HG03280 (cell line): ENCODE measurements around the gene F12.
"Not testable (repeated sequence)": the region's sequence is repeated elsewhere in the genome, so short reads cannot be mapped to it uniquely, and the experiment has no call there.

ENCODE experiments used
- ATAC-seq: cut with Tn5 transposase; IDR thresholded peaks from one replicate; pipeline ENCODE4 v1.9.1; 2021; ENCODE audit warnings: mild to moderate bottlenecking, moderate library complexity; ENCODE audit not compliant: unreplicated experiment

The F12 gene

DNA sequence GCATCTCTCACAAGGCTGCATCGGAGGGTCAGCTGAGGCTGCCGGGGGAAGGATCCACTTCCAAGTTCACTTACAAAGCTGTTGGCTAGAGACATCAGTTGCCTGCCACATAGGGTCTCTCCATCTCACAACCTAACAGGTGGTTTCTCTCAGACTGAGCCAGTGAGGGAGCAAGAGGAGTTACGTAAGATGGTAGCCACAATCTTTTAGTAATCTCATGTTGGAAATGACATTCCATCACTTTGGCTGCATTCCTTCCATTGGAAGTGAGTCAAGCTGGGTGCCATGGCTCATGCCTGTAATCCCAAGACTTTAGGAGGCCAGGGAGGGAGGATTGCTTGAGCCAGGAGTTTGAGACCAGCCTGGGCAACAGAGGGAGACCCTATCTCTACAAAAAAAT is 9.7 kb upstream of the F12 start:
- no peak for ATAC-seq

DNA sequence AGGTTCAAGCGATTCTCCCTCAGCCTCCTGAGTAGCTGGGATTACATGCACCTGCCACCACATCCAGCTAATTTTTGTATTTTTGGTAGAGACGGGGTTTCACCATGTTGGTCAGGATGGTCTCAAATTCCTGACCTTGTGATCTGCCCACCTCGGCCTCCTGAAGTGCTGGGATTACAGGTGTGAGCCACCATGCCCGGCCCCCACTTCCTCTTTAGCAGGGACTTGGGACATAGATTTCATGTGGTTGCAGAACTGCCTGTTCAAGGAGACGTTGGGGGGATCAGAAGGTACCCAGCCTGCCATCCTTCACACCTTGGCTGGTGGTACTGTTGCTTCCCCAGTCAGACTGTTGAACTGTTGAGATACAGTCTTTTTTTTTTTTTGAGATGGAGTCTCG is 7.7 kb upstream of the F12 start:
- ATAC-seq: not testable (repeated sequence)

DNA sequence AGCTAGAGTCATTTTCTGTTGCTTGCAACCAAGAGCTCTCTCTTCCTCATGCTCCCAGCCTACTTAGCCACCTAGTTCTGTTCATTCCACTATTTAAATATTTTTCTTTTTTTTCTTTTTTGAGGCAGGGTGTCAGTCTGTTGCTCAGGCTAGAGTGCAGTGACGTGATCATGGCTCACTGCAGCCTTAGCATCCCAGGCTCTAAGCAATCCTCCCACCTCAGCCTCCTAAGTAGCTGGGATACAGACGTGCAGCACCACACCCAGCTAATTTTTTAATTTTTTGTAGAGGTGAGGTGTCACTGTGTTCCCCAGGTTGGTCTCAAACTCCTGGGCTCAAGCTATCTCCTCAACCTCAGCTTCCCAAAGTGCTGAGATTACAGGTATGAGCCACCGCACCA is 5.1 kb upstream of the F12 start:
- ATAC-seq: no peak

DNA sequence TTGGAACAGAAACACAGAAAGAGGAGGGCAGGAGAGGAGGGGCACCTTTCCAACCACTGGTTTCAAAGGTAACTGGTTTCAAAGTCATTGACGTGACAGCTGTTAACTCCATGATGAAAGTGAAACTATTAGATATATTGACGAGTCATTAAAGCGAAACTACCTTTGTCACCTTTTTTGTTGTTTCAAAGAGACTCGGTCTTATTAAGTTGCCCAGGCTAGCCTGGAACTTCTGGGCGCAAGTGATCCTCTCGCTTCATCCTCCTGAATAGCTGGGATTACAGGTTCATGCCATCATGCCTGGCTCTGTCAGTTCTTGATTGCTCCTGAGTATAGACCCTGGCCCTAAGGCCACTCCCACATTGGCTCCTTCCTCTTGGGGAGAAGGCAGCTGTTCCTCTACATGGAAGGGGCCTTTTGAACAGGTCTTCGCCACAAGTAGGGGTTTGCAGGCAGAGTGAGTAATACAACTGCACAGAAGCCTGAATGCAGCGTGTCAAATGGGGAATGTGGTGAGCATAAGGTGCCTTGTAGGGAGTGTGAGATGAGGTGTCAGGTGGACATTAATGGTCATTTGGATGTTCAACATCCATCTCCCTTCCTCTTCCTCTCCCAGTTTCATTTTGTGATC is 3.4 kb upstream of the F12 start:
- peak; percentile 74 for ATAC-seq

DNA sequence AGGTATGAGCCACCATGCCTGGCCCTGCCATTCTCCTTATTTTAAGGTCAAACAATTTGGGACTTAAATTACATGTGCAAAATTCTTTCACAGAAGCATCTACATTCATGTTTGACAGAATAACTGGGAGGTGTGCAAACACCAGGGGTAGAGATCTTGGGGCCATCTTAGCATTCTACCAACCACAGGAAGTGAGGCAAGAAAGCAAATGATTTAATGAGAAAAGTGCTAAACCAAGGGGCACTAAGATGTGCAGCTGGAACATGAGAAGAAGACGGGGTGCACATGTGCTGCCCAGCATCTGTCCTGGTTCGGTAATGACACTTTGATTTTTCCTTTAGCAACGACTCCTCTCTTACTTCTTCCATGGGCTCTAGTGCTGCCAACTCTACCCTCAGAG is 1.2 kb upstream of the F12 start:
- no peak for ATAC-seq

DNA sequence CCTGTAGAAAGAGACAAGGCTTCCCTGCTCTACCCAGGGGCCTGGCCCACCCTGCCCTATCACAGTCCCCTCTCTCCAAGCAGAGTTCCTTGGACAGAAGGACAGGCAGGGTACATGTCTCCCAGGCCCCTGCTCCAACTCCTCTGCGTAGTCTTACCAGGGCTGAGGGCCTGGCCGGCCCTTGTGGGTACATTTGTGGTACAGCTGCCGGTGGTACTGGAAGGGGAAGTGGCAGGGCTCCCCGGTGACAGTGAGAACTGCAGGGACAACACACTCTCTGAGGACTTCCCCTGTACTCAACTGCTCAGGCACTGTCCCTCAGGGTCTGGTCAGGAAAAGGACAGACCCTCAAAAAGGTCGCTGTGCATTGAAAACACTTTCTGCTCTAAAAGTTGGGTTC is 3.6 kb downstream of the F12 start:
- ATAC-seq: no peak

DNA sequence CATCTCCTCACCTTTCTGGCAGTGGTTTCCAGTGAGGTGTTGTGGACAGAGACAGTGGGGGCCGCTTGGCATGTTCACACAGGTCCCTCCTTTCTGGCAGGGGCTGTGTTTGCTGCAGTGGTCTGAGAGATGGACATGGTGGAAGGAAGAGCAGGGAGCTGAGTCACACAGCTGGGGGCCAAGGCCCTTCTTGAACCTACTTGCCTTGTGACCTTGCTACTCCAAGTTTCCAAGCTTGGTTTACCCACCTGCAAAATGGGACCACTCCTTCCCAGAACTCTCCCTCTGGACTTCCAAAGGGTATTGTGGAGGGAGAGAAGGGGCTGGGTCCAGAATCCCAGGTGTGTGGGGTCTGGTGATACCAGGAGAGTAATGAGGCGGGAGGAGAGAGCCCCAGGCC is 4.1 kb downstream of the F12 start:
- ATAC-seq: no peak

DNA sequence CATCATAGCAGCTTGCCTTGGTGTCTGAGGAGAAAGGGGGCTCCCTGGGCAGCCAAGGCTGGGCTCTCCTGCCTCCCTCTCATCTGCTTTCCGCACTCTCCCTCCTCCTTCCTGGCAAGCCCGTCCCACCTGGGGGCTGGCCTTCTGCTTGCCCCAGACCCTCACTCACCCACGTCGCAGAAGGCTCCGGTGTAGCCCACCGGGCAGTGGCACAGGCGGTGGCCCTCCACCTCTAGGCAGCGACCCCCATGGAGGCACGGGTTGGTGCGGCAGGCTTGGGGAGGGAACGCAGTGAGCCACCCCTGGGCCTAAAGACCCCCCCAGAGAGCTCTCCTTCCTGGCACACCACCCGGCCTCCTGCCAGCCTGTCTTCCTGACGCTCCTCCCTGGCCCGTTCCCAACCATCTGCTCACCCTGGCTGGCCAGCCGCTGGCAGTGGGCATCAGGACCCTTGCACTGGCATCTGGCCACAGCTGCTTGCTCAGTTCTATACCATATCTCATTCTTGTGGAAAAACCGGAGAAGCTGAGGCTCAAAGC is 4.7 kb downstream of the F12 start:
- no peak for ATAC-seq

DNA sequence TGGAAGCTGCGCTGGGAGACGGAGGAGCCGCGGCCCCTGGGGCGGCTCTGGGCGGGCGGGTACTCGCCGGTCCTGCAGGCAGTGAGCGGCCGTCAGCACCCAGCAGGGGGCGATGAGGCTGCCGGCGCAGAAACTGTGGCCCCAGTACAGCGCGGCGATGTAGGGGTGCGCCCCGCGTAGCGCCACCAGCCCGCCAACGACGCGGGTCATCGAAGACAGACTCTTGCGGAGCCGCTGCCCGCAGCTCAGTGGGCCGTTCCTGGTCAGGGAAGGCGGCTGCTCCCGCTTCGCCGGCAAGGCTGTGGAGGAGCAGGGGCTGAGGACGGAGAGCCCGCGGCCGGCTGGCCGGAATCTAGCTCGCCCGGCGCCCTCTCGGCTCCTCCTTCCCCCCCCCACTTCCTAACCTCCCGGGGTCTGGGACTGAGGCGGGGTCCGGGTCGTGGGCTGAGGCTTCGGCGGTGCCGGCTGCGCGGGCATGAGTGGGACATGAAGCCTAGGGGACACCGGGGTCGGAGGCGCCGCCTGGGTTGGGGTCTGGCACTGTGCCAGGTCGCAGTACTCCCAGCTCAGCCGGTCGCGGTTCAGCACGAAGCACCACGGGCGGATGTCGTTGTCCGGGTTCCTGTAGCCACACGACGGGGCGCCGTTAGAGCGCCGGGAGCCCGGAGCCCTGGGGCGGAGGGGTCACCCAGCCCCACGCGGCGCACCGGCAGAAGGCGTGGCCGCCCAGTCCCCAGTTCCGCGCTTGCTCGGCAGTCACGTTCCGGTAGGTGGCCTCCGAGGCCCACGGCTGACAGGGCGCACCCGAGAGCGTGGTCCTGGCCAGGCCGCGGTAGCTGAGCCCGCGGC is 5.3 kb downstream of the F12 start:
- peak; percentile 82 for ATAC-seq

DNA sequence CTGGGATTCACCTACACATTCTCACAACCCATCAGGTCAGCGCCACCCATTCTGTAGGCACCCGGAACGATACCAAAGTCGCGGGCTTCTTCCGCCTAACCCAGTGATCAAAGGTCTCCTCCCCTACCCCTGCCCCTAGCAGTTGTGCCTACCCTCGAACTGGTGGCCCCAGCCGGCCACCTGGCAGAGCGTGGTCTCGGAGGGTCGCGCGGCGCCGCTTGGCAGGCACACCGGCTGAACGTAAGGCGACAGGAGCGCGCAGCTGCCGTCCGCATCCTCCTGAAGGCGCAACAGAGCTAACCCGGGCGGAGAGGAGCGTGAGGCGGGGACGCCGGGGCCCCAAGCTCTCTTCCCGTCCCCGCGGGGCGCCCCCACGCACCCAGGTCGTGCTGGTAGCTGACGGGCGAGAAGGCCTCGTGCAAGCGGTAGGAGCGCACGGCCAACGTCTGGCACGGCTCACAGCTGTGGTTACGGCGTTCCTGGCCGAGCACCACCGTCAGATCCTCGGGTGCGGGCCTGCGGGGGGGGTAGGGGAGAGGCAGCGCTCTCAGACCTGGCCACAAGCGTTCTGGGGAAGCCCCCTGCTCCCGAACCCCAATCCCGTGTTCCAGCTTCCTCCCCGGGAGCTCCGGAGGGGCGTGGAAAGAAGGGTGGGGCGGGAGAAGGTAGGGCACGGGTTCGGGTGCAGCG is 6.1 kb downstream of the F12 start:
- peak; percentile 17 for ATAC-seq

DNA sequence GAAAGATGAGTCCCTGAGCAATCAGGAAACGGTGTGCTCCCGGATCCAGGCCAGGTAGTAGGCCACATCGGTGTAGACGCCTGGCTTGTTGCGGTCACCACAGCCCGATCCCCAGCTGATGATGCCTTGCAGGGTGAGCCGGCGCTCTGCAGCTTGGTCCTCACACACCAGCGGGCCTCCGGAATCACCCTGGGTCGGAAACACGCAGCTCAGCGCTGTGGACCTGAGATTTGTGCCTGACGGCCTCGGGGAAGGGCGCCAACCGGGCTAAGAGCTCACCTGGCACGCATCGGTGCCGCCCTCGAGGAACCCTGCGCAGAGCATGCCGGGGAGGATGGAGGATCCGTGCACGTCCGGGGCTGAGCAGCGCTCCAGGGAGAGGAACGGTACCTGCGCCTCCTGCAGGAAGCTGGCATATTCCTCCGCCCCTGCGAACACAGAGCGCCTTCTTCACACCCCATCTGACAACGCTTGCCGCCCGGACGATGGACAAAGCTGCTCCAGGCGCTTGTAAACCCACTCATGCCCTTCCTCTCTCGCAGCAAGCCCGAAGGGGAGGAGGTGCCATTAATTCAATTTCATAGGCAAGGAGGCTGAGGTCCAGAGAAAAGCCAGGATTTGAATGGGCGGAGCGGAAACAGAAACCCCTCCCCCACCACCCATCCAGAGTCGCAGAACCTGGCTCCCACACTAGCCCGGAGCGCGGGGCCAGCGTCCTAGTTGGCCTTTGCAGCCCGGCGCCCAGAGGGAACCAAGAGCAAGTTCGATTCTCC is 6.9 kb downstream of the F12 start:
- no peak for ATAC-seq

DNA sequence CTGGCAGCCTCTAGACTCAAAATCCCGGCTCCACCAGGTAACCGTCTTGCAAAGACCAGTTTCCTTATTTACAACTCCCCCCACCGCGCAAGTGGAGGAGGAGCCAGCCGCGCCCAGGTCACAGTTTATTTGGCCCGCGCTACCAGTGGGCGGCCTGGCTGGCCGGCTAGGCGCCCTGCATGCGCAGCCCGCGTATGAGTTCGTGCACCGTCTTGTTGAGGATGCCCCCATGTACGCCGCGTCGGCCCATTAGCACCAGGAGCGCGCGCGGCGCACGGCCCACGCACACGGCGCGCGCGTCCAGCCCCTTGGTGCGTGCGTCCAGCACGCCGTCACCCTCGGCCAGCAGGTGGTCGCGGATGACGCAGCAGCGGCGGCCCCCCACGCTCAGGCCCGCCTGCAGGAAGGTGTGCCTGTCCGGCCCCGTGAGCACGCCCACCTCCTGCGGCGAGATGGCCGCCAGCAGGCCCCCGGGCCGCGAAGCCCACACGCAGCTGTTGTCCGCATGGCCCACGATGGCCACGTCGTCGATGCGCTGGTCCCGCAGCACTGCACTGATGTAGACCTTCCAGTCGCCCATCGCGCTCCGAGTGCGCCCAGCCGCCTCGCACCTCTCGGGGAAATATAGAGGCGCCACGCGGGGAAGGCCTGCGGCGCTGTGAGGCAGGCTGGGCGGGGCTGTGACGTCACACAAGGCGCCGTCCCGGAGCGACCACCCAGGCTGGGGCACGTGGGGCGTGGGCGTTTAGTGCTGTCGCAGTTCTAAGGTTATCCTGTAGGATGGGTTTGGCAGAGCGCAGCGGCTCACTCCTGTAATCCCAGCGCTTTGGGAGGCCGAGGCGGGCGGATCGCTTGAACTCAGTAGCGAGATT is 9.1 kb downstream of the F12 start, which contains the start of gene PFN3:
TSS of gene PFN3 (minus strand) at position 665 of the 872 bp plus-strand sequence. CDS start at position 580, 85 bp downstream.
- no peak for ATAC-seq

DNA sequence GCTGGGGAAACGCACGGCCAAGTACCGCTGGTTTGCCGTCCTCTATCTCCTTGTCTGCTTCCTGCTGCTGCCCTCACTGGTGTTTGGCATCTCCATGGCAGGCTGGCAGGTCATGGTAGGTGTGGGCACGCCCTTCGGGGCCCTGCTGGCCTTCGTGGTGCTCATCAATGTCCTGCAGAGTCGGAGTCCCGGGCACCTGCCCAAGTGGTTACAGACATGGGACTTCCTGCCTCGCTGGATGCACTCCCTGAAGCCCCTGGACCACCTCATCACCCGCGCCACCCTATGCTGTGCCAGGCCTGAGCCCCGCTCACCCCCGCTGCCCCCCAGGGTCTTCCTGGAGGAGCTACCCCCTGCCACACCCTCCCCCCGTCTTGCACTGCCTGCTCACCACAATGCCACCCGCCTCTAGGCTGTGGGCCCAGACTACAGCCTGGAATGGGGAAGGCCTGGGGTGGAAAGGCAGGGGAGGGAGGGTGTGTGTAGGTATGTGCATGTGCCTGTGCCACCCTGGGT is 11.4 kb downstream of the F12 start:
- no peak for ATAC-seq

DNA sequence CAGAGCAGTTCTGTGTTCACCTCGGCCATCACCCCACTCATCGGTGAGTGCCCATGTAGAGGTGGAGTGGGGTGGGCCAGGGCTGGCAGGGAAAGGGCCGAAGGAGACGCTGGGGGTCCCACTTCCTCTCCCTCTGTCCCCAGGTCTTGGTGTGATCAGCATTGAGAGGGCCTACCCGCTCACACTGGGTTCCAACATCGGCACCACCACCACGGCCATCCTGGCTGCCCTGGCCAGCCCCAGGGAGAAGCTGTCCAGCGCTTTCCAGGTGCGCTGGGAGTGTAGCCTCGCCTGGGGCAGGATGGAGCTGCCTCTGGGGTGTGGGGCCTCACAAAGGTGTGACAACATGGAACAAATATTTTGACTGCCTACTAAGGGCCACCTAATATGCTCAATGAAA is 12.6 kb downstream of the F12 start:
- ATAC-seq: no peak

DNA sequence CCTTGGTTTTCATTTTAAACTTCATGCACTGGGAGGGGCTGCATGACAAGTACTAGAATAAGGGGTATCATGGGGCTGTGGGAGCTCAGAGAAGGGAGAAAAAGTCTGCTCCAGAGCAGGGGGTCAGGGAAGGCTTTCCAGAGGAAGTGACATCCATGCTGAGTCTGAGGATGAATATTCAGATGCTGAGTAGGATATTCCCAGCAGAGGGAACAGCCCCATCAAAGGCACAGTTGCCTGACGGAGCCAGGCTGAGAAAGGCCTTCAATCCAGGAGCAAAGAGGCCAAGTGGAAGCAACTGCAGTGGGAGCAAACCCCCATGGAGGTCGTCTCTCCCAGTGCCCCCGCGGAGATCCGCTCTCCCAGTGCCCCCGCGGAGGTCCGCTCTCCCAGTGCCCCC is 13.3 kb downstream of the F12 start:
- no peak for ATAC-seq

DNA sequence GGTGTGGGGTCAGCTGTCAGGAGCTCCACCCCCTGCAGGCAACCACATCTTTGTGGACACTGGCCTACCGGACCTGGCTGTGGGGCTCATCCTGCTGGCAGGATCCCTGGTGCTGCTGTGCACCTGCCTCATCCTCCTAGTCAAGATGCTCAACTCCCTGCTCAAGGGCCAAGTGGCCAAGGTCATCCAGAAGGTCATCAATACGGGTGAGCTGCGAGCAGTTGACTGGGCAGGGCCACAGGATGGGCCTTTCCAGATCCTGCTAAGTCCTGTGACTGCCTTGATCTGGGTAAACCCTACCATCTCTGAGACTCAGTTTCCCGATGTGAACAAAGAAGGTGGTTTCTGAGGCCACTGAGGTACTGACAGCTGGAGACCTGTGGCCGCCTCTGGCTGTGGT is 15.4 kb downstream of the F12 start:
- no peak for ATAC-seq

DNA sequence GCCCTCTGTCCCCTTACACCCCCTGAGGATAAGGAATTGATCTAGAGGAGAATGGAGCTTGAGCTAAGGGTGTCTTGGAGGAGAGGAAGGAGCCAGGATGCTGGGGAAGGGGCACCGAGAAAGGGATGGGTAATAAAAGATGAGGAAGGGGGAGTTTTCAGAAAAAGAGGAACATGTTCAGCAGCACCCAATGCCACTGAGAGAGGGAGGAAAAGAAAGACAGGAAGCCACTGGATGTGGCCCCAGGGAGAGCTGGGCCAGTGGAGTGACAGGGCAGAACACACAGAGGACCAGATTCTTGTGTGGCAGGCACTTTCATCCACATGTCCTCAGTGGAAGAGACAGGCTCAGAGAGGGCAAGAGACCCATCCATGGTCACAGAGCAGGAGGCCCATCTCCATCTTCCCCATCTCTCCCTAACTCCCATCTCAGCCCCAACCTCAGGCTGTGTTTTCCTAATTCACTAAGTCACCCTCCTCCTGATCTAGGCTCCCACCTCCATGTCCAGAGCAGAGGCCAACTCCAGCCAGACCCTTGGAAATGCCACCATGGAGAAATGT is 16.1 kb downstream of the F12 start:
- no peak for ATAC-seq

DNA sequence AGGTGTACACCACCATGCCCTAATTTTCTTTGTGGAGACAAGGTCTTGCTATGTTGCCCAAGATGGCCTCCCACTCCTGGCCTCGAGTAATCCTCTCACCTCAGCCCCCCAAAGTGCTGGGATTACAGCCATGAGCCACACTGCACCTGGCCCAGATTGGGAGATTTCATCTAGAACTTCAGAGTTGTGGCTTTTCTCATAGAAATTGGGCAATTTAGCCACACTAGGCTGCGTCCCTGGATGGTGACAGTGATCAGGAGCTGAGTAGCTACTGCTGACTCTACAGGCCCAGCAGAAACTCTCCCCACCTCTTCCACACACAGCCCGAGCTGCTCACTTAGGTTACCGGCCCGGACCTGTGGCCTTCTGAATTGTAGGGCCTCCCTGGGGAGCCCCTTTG is 16.6 kb downstream of the F12 start:
- no peak for ATAC-seq
